Hepatocyte (in vitro differentiated cells): ENCODE measurements around the gene AUH.

Experiments
- CTCF ChIP-seq: fragments of 200-600 bp; sonication (generic); IDR thresholded peaks from 2 replicates; pipeline ENCODE4 v1.5.1; 2016; ENCODE audit warnings: antibody characterized with exemption, mild to moderate bottlenecking; ENCODE audit not compliant: poor library complexity
- EZH2 ChIP-seq: fragments of 200-600 bp; sonication (generic); IDR thresholded peaks from 2 replicates; pipeline ENCODE4 v1.6.1; 2016; ENCODE audit warnings: antibody characterized with exemption, mild to moderate bottlenecking, borderline replicate concordance

- TF ChIP-seq CTCF (no peak), EZH2 (no peak)
Observed at GRCh38 chr9:91170951-91171350, 190.8 kb downstream of the AUH start.
